CD14-positive monocyte (primary cell): Measurements from ENCODE around the gene CD276. TPM values are rescaled to one million over a fixed set of nuclear protein-coding genes. Genes with fewer than 3 reads are reported as not detected.
A peak's percentile ranks its signal among the peaks of the same experiment; 100 is the strongest.

Experiments used
- DNase-seq, 3 donors: peaks; one replicate each; pipeline ENCODE4 v3.0.0-alpha.2; 2011 to 2022
- H2AFZ ChIP-seq: 2 replicates; pipeline ENCODE4 v1.6.0; 2012; ENCODE audit warnings: mild to moderate bottlenecking, low read depth, low read length, inconsistent platforms; ENCODE audit not compliant: insufficient read depth, poor library complexity, severe bottlenecking
- H3K27ac ChIP-seq, 2 donors: 1 replicate in 1 of 2; 2 replicates in 1 of 2; pipeline ENCODE4 v1.5.1; 2012 to 2013; ENCODE audit warnings: low read length in 2 of 2, control low read depth in 1 of 2, inconsistent platforms in 1 of 2, low read depth in 1 of 2, mild to moderate bottlenecking in 1 of 2
- H3K27me3 ChIP-seq, 2 donors: one replicate each; pipeline versions ENCODE4 v1.6.0 to v1.6.1; 2011 to 2013; ENCODE audit warnings: low read length in 2 of 2; ENCODE audit not compliant: control insufficient read depth in 2 of 2, insufficient read depth in 2 of 2
- H3K36me3 ChIP-seq, 2 donors: replicated peaks in 1 of 2; 1 replicate in 1 of 2; 2 replicates in 1 of 2; pipeline versions ENCODE4 v1.5.1 to v1.6.1; 2012 to 2013; ENCODE audit warnings: low read length in 2 of 2, control low read depth in 1 of 2, inconsistent platforms in 1 of 2, mild to moderate bottlenecking in 1 of 2; ENCODE audit not compliant: insufficient read depth in 2 of 2, control insufficient read depth in 1 of 2
- H3K4me1 ChIP-seq, 2 donors: 1 replicate in 1 of 2; 2 replicates in 1 of 2; pipeline versions ENCODE4 v1.5.1 to v1.6.1; 2012 to 2013; ENCODE audit warnings: low read length in 2 of 2, control low read depth in 1 of 2, inconsistent platforms in 1 of 2, mild to moderate bottlenecking in 1 of 2, moderate library complexity in 1 of 2; ENCODE audit not compliant: insufficient read depth in 2 of 2, control insufficient read depth in 1 of 2
- H3K4me2 ChIP-seq: replicated peaks from 2 replicates; pipeline ENCODE3; 2012; ENCODE audit warnings: low read length, moderate library complexity, mild to moderate bottlenecking; ENCODE audit not compliant: poor library complexity, severe bottlenecking; ENCODE audit errors: extremely low read depth
- H3K4me3 ChIP-seq, 3 experiments: fragments of 200-600 bp in 1 of 3; sonication (generic) in 1 of 3; replicated peaks in 1 of 3; 1 replicate in 2 of 3; 2 replicates in 1 of 3; pipeline ENCODE4 v1.5.1; 2011 to 2013; ENCODE audit warnings: low read length in 3 of 3, mild to moderate bottlenecking in 3 of 3, control low read depth in 2 of 3, low read depth in 2 of 3, inconsistent platforms in 1 of 3, moderate library complexity in 1 of 3
- H3K79me2 ChIP-seq: 2 replicates; pipeline ENCODE4 v1.6.0; 2012; ENCODE audit warnings: mild to moderate bottlenecking, control low read depth, inconsistent platforms, low read length, moderate library complexity; ENCODE audit not compliant: insufficient read depth
- H3K9ac ChIP-seq: 2 replicates; pipeline ENCODE4 v1.6.0; 2017; ENCODE audit warnings: low read length, mild to moderate bottlenecking; ENCODE audit not compliant: insufficient read depth, poor library complexity, severe bottlenecking
- H3K9me3 ChIP-seq, 2 donors: replicated peaks in 1 of 2; 1 replicate in 1 of 2; 2 replicates in 1 of 2; pipeline versions ENCODE4 v1.5.1 to v1.6.1; 2012 to 2013; ENCODE audit warnings: low read length in 2 of 2, control low read depth in 1 of 2; ENCODE audit not compliant: control insufficient read depth in 1 of 2, insufficient read depth in 1 of 2
- H4K20me1 ChIP-seq: 2 replicates; pipeline ENCODE4 v1.6.0; 2012; ENCODE audit warnings: mild to moderate bottlenecking, low read length, control low read depth, moderate library complexity; ENCODE audit not compliant: insufficient read depth
- H3K27ac Mint-ChIP-seq, 7 donors: one replicate each; pipeline ENCODE4 v1.8.0; 2020; ENCODE audit warnings: mild to moderate bottlenecking in 7 of 7, mixed read lengths in 7 of 7, moderate library complexity in 6 of 7, inconsistent platforms in 2 of 7
- H3K27me3 Mint-ChIP-seq, 3 donors: one replicate each; pipeline ENCODE4 v1.8.0; 2021 to 2022; ENCODE audit warnings: low read depth in 3 of 3, mild to moderate bottlenecking in 3 of 3, mixed read lengths in 3 of 3, moderate library complexity in 3 of 3, inconsistent platforms in 1 of 3
- H3K36me3 Mint-ChIP-seq, 2 donors: one replicate each; pipeline ENCODE4 v1.8.0; 2020; ENCODE audit warnings: mixed read lengths in 2 of 2, inconsistent platforms in 1 of 2, mild to moderate bottlenecking in 1 of 2
- H3K4me1 Mint-ChIP-seq: one replicate; pipeline ENCODE4 v1.8.0; 2020; ENCODE audit warnings: mild to moderate bottlenecking, mixed read lengths
- H3K4me3 Mint-ChIP-seq, 2 donors: one replicate each; pipeline ENCODE4 v1.8.0; 2020; ENCODE audit warnings: mild to moderate bottlenecking in 2 of 2, mixed read lengths in 2 of 2, moderate library complexity in 1 of 2
- H3K9me3 Mint-ChIP-seq, 7 donors: one replicate each; pipeline ENCODE4 v1.8.0; 2020 to 2022; ENCODE audit warnings: mixed read lengths in 7 of 7, mild to moderate bottlenecking in 6 of 7, moderate library complexity in 6 of 7, inconsistent platforms in 2 of 7
- CTCF ChIP-seq: fragments of 200-600 bp; IDR thresholded peaks from one replicate; pipeline ENCODE4 v1.8.0; 2022; ENCODE audit warnings: antibody characterized with exemption, mild to moderate bottlenecking
- WGBS: methylation state at CpG from one replicate; pipeline ENCODE4 v1.1.5; 2013; ENCODE audit warnings: missing lambda C conversion rate; ENCODE audit not compliant: insufficient coverage; 5-methylcytosine and 5-hydroxymethylcytosine counted together
- intact Hi-C, 2 donors: fragments of 100-400 bp; cut with micrococcal nuclease; formaldehyde crosslinking; loops; one replicate each; pipeline versions ENCODE4 v1.15.0 to v1.15.1; 2023
- polyA plus RNA-seq, 3 donors: library from polyadenylated mRNA; depleted of rRNA in 1 of 3; unstranded in 2 of 3; stranded (reverse) in 1 of 3; fragments of 300-500 nt in 2 of 3; fragments of >200 nt in 1 of 3; fragmentation: Illumina TruSeq in 2 of 3; gene quantifications; 1 replicate in 2 of 3; 2 replicates in 1 of 3; pipeline ENCODE4 v1.2.3, GENCODE V29; 2012 to 2021

Gene CD276
- polyA plus RNA-seq, 3 donors: 0.52 to 0.72 (median 0.64) TPM

- Histone ChIP-seq H4K20me1 (no peaks in the 10 kb centered on the region), H3K4me3 (peak overlapping the region in 2 of 3 experiments; percentile 33 to 61), H3K4me1 (peaks cover 8 to 10% of the 10 kb centered on the region in 2 donors), H3K36me3 (no peaks in the 10 kb centered on the region), H3K9ac (peak overlapping the region; percentile 47), H3K27me3 (peaks cover 35 to 59% of the 10 kb centered on the region in 2 donors), H3K9me3 (no peaks in the 10 kb centered on the region), H3K27ac (no peak overlapping the region), H3K4me2 (peak overlapping the region; percentile 70), H3K79me2 (no peaks in the 10 kb centered on the region), H2AFZ (peak overlapping the region; percentile 65)
- Mint-ChIP-seq H3K4me3 (peak overlapping the region; percentile 59 to 83), H3K27me3 (peaks cover 59 to 72% (median 66%) of the 10 kb centered on the region in 3 donors), H3K27ac (no peak overlapping the region), H3K4me1 (peaks cover 12% of the 10 kb centered on the region), H3K9me3 (peaks cover 0 to 14% (median 4%) of the 10 kb centered on the region in 7 donors), H3K36me3 (peaks cover 2 to 4% of the 10 kb centered on the region in 2 donors)
- 10% methylated on average over 49 of the region's 52 CpGs for WGBS
- no peak for DNase-seq
- intact Hi-C loops: no loop called here
- no peak for TF ChIP-seq CTCF
Observed at GRCh38 chr15:73684581-73685455, 635 bp downstream of the CD276 start.

GRCh38 chr15:73685981-73686380 is 1.8 kb downstream of the CD276 start:
- Histone ChIP-seq H3K79me2 (no peaks in the 10 kb centered on the region), H3K9me3 (no peaks in the 10 kb centered on the region), H3K27me3 (peaks cover 37 to 59% of the 10 kb centered on the region in 2 donors), H3K4me1 (peaks cover 8 to 10% of the 10 kb centered on the region in 2 donors), H4K20me1 (no peaks in the 10 kb centered on the region), H2AFZ (no peak overlapping the region), H3K36me3 (no peaks in the 10 kb centered on the region), H3K4me3 (no peak overlapping the region), H3K4me2 (no peak overlapping the region), H3K27ac (no peak overlapping the region), H3K9ac (no peak overlapping the region)
- Mint-ChIP-seq H3K27ac (no peak overlapping the region), H3K27me3 (peaks cover 59 to 72% (median 65%) of the 10 kb centered on the region in 3 donors), H3K9me3 (peaks cover 0 to 14% (median 4%) of the 10 kb centered on the region in 7 donors), H3K4me1 (peaks cover 12% of the 10 kb centered on the region), H3K36me3 (peaks cover 2 to 4% of the 10 kb centered on the region in 2 donors), H3K4me3 (peak overlapping the region in 1 of 2 donors; percentile 51)
- intact Hi-C loops: no loop called here
- DNase-seq: no peak
- 87% methylated on average over 6 of the region's 6 CpGs for WGBS
- no peak for TF ChIP-seq CTCF
